IMR-90 (cell line): ENCODE measurements around the gene NRP2. TPM values are rescaled to one million over a fixed set of nuclear protein-coding genes. Genes with fewer than 3 reads are reported as not detected.

ENCODE experiments used
- ATAC-seq: fragments of 200-7000 bp; cut with Tn5 transposase; 2 replicates; pipeline ENCODE4 v1.9.1; 2020; ENCODE audit warnings: low read depth, mild to moderate bottlenecking, moderate library complexity
- BruUV-seq: library from RNA; stranded (reverse); fragments of 400-500 nt; replicated peaks from 2 replicates; lab custom pipeline; 2021; lab: Mats Ljungman, UMichigan
- CTCF ChIA-PET: fragments of 300-600 bp; formaldehyde crosslinking; extraction: SDS; loops from one replicate; lab custom pipeline; 2021; ENCODE audit warnings: antibody characterized with exemption; lab: Yijun Ruan, JAX
- POLR2A ChIA-PET: fragments of 300-600 bp; sonication (Branson Sonifier 250); formaldehyde crosslinking; loops from one replicate; lab custom pipeline; 2022; ENCODE audit warnings: antibody characterized with exemption; ENCODE audit not compliant: unreplicated experiment; lab: Charles Lee
- DNase-seq: peaks from one replicate; pipeline ENCODE4 v3.0.0; 2013
- H2AFZ ChIP-seq: replicated peaks from 2 replicates; pipeline ENCODE3; 2013; ENCODE audit warnings: low read length, mild to moderate bottlenecking; ENCODE audit not compliant: poor library complexity
- H2AK5ac ChIP-seq: 2 replicates; pipeline ENCODE4 v1.6.1; 2013; ENCODE audit warnings: low read depth, low read length, inconsistent platforms
- H2AK9ac ChIP-seq: replicated peaks from 2 replicates; pipeline ENCODE3; 2013; ENCODE audit warnings: mild to moderate bottlenecking, low read depth, low read length, moderate library complexity; ENCODE audit not compliant: poor library complexity
- H2BK120ac ChIP-seq: 2 replicates; pipeline ENCODE4 v1.6.1; 2013; ENCODE audit warnings: low read depth, low read length, inconsistent platforms
- H2BK15ac ChIP-seq: 3 replicates; pipeline ENCODE4 v1.6.1; 2013; ENCODE audit warnings: low read depth, low read length, inconsistent platforms
- H2BK20ac ChIP-seq: 2 replicates; pipeline ENCODE4 v1.6.1; 2013; ENCODE audit warnings: low read depth, mild to moderate bottlenecking, inconsistent platforms, low read length, moderate library complexity
- H2BK5ac ChIP-seq: 2 replicates; pipeline ENCODE4 v1.6.1; 2013; ENCODE audit warnings: mild to moderate bottlenecking, low read depth, low read length, inconsistent platforms; ENCODE audit not compliant: poor library complexity, severe bottlenecking
- H3K14ac ChIP-seq: replicated peaks from 2 replicates; pipeline ENCODE4 v1.6.1; 2013; ENCODE audit warnings: low read depth, low read length, inconsistent platforms
- H3K18ac ChIP-seq: 2 replicates; pipeline ENCODE4 v1.6.1; 2013; ENCODE audit warnings: low read depth, low read length, control low read depth
- H3K23ac ChIP-seq: 2 replicates; pipeline ENCODE4 v1.6.1; 2013; ENCODE audit warnings: low read depth, low read length, inconsistent platforms
- H3K27ac ChIP-seq: 2 replicates; pipeline ENCODE4 v1.5.1; 2013; ENCODE audit warnings: mild to moderate bottlenecking, control low read depth, low read length; ENCODE audit not compliant: insufficient read depth
- H3K27me3 ChIP-seq: 2 replicates; pipeline ENCODE4 v1.6.1; 2013; ENCODE audit warnings: low read length; ENCODE audit not compliant: control insufficient read depth, insufficient read depth
- H3K36me3 ChIP-seq: 2 replicates; pipeline ENCODE4 v1.6.1; 2013; ENCODE audit warnings: low read length, mixed read lengths; ENCODE audit not compliant: control insufficient read depth, insufficient read depth
- H3K4ac ChIP-seq: 2 replicates; pipeline ENCODE4 v1.6.1; 2013; ENCODE audit warnings: low read depth, low read length, inconsistent platforms
- H3K4me1 ChIP-seq: 2 replicates; pipeline ENCODE4 v1.6.1; 2013; ENCODE audit warnings: low read length, mixed read lengths; ENCODE audit not compliant: control insufficient read depth, insufficient read depth
- H3K4me2 ChIP-seq: 2 replicates; pipeline ENCODE4 v1.6.1; 2013; ENCODE audit warnings: low read depth, mild to moderate bottlenecking, control low read depth, low read length, moderate library complexity
- H3K4me3 ChIP-seq: 2 replicates; pipeline ENCODE4 v1.5.1; 2013; ENCODE audit warnings: low read depth, mild to moderate bottlenecking, control low read depth, low read length, moderate library complexity; ENCODE audit not compliant: insufficient read depth
- H3K56ac ChIP-seq: 2 replicates; pipeline ENCODE4 v1.6.1; 2013; ENCODE audit warnings: low read length, inconsistent platforms; ENCODE audit not compliant: insufficient read depth; ENCODE audit errors: extremely low read depth
- H3K79me1 ChIP-seq, 2 experiments: 2 replicates each; pipeline ENCODE4 v1.6.1; 2013; ENCODE audit warnings: low read length in 2 of 2, inconsistent platforms in 1 of 2, low read depth in 1 of 2
- H3K9ac ChIP-seq: 2 replicates; pipeline ENCODE4 v1.6.1; 2013; ENCODE audit warnings: low read depth, low read length, control low read depth
- H3K9me1 ChIP-seq: 2 replicates; pipeline ENCODE4 v1.6.1; 2013; ENCODE audit warnings: low read length, inconsistent platforms; ENCODE audit not compliant: insufficient read depth
- H3K9me3 ChIP-seq: 2 replicates; pipeline ENCODE4 v1.6.1; 2013; ENCODE audit warnings: low read length; ENCODE audit not compliant: control insufficient read depth, insufficient read depth
- H4K20me1 ChIP-seq: 2 replicates; pipeline ENCODE4 v1.6.1; 2013; ENCODE audit warnings: low read length, inconsistent platforms; ENCODE audit not compliant: insufficient read depth
- H4K5ac ChIP-seq: 2 replicates; pipeline ENCODE4 v1.6.1; 2013; ENCODE audit warnings: mild to moderate bottlenecking, low read depth, low read length, control low read depth
- H4K8ac ChIP-seq, 2 experiments: 2 replicates each; pipeline ENCODE4 v1.6.1; 2013; ENCODE audit warnings: low read depth in 2 of 2, low read length in 2 of 2, control low read depth in 1 of 2, inconsistent platforms in 1 of 2
- H4K91ac ChIP-seq: 2 replicates; pipeline ENCODE4 v1.6.1; 2013; ENCODE audit warnings: low read depth, low read length, inconsistent platforms; ENCODE audit not compliant: insufficient read depth
- BHLHE40 ChIP-seq: fragments of 150-350 bp; IDR thresholded peaks from 2 replicates; pipeline ENCODE4 v1.6.1; 2016; ENCODE audit warnings: mild to moderate bottlenecking, low read depth, low read length
- CEBPB ChIP-seq: IDR thresholded peaks from 2 replicates; pipeline ENCODE4 v1.6.1; 2012; ENCODE audit warnings: low read depth, low read length, improper control_type of control experiment
- CHD1 ChIP-seq: IDR thresholded peaks from 2 replicates; pipeline ENCODE4 v1.6.1; 2012; ENCODE audit warnings: low read depth, low read length, improper control_type of control experiment
- FOS ChIP-seq: fragments of 150-350 bp; IDR thresholded peaks from 2 replicates; pipeline ENCODE4 v1.6.1; 2016; ENCODE audit warnings: low read depth, low read length
- MAFK ChIP-seq: IDR thresholded peaks from 2 replicates; pipeline ENCODE4 v1.6.1; 2012; ENCODE audit warnings: low read depth, low read length, improper control_type of control experiment
- MAZ ChIP-seq: IDR thresholded peaks from 2 replicates; pipeline ENCODE4 v1.6.1; 2012; ENCODE audit warnings: low read depth, mild to moderate bottlenecking, low read length, improper control_type of control experiment, moderate library complexity, borderline replicate concordance
- MXI1 ChIP-seq: IDR thresholded peaks from 2 replicates; pipeline ENCODE4 v1.6.1; 2012; ENCODE audit warnings: low read depth, mild to moderate bottlenecking, low read length, moderate library complexity, borderline replicate concordance
- POLR2A ChIP-seq: IDR thresholded peaks from 2 replicates; pipeline ENCODE4 v1.6.1; 2012; ENCODE audit warnings: mild to moderate bottlenecking, low read depth, low read length
- RAD21 ChIP-seq: IDR thresholded peaks from 2 replicates; pipeline ENCODE4 v1.6.1; 2012; ENCODE audit warnings: low read length, improper control_type of control experiment
- RCOR1 ChIP-seq: IDR thresholded peaks from 2 replicates; pipeline ENCODE4 v1.6.1; 2012; ENCODE audit warnings: mild to moderate bottlenecking, low read length, improper control_type of control experiment; ENCODE audit not compliant: insufficient replicate concordance
- RFX5 ChIP-seq: IDR thresholded peaks from 2 replicates; pipeline ENCODE4 v1.8.0; 2012; ENCODE audit warnings: low read depth, mild to moderate bottlenecking, low read length, moderate library complexity
- SMC3 ChIP-seq: fragments of 150-350 bp; IDR thresholded peaks from 2 replicates; pipeline ENCODE4 v1.6.1; 2016; ENCODE audit warnings: low read depth, mild to moderate bottlenecking, antibody characterized with exemption, low read length, moderate library complexity
- WGBS, 2 experiments: methylation state at CpG; one replicate each; pipeline versions ENCODE4 v1.1.5 to v1.1.7; 2013; ENCODE audit warnings: missing lambda C conversion rate in 2 of 2; ENCODE audit not compliant: insufficient read length in 1 of 2; ENCODE audit errors: extremely low coverage in 2 of 2; 5-methylcytosine and 5-hydroxymethylcytosine counted together
- dilution Hi-C: fragments of 300-500 bp; cut with HindIII; formaldehyde crosslinking; loops from one replicate; pipeline ENCODE4 v1.14.3; 2018; ENCODE audit warnings: low sequenced_read_pairs; ENCODE audit not compliant: unreplicated experiment
- in situ Hi-C: fragments of 300-500 bp; cut with MboI; formaldehyde crosslinking; loops from 3 replicates; pipeline ENCODE4 v1.14.3; 2019; ENCODE audit warnings: low sequenced_read_pairs, inconsistent platforms, mixed read lengths
- intact Hi-C: fragments of 100-400 bp; cut with micrococcal nuclease; formaldehyde crosslinking; loops from 2 replicates; pipeline ENCODE4 v1.10.0; 2022
- polyA plus RNA-seq, 3 experiments: library from polyadenylated mRNA; depleted of rRNA; stranded (reverse); fragments of >200 nt; gene quantifications; 2 replicates each; pipeline ENCODE4 v1.2.3, GENCODE V29; 2012; ENCODE audit warnings: low replicate concordance in 1 of 3
- total RNA-seq: library from RNA; depleted of rRNA; stranded (reverse); fragments of >200 nt; gene quantifications from 2 replicates; pipeline ENCODE4 v1.2.3, GENCODE V29; 2012
- TF ChIP-seq, protein P1 (sequence below): conservative IDR thresholded peaks from 2 replicates; pipeline ENCODE4 v1.5.1; 2012; ENCODE audit warnings: mild to moderate bottlenecking, low read depth, low read length, improper control_type of control experiment
- TF ChIP-seq, protein P2 (sequence below): fragments of 150-350 bp; IDR thresholded peaks from 2 replicates; pipeline ENCODE4 v1.6.1; 2016; ENCODE audit warnings: low read depth, mild to moderate bottlenecking, low read length, moderate library complexity, borderline replicate concordance

Gene NRP2
- total and polyA plus RNA-seq, 2 of the 4 experiments (the other 2 are of a cell fraction): 46.4 to 51.3 TPM

DNA sequence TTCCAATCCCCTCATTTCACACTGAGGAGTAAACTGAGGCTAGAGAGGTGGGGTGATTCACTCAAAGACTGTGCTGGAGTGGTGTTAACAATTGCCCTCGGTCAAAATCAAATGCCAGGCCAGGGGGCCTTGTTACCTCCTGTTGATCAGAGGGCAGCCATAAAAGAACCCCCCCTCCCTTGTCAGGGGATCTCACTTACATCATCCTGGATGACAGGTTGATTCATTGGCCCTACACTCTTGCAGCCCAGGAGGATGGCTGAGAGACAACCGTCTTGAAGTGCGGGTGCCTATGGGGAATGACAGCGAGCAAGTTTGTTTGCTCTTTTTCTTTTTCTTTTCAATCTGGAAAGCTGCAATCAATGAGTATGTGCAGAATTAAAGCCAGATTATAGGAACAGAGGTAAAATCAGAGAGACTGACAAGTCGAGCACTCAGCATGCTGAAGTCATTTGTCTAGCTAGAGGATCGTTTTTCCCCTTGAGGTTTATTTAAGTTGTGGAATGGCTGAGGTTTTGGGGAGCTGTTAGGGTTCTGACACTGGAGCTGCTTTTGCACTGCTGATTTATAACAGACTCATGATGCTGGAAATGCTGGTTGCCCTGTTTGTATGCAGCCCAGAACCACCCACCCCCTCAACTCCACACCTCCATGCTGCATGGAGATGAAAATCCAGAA lies 26.4 kb upstream of the NRP2 start:
- POLR2A ChIA-PET: no interaction called here
- H2BK120ac ChIP-seq: peak overlapping the region; percentile 29
- H3K9ac ChIP-seq: no peak overlapping the region
- dilution Hi-C loops: no loop called here
- peak overlapping the region; percentile 9; the same call in 1 of the 2 replicates for H3K4ac ChIP-seq
- no peak for DNase-seq
- in situ Hi-C loops: no loop called here
- no peaks in the 10 kb centered on the region for H3K36me3 ChIP-seq
- H3K4me3 ChIP-seq: no peak overlapping the region
- no peaks in the 10 kb centered on the region for H3K27me3 ChIP-seq
- peak overlapping the region; percentile 51; the same call in 1 of the 3 replicates for H2BK15ac ChIP-seq
- H4K8ac ChIP-seq: peak overlapping the region in 1 of 2 experiments; percentile 10; a peak in 1 of 4 replicates
- no peaks in the 10 kb centered on the region; a peak in 1 of 4 replicates for H3K79me1 ChIP-seq
- H2AFZ ChIP-seq: no peak overlapping the region
- H2AK9ac ChIP-seq: no peak overlapping the region
- no peak overlapping the region for H4K5ac ChIP-seq
- H2BK20ac ChIP-seq: peak overlapping the region; percentile 44
- H3K23ac ChIP-seq: no peak overlapping the region; the same call in 1 of the 2 replicates
- CTCF ChIA-PET: no interaction called here
- no peak overlapping the region for H4K91ac ChIP-seq
- no TSS peak for BruUV-seq
- peaks cover 27% of the 10 kb centered on the region for H3K4me1 ChIP-seq
- peak overlapping the region; percentile 36; the same call in 1 of the 2 replicates for H3K18ac ChIP-seq
- no peak overlapping the region for H2BK5ac ChIP-seq
- no peaks in the 10 kb centered on the region for H3K9me3 ChIP-seq
- intact Hi-C loops: no loop called here
- peak overlapping the region; percentile 74 for H2AK5ac ChIP-seq
- TF ChIP-seq MAZ: no peak
- TF ChIP-seq RCOR1: no peak
- TF ChIP-seq RAD21: no peak
- TF ChIP-seq FOS: no peak
- TF ChIP-seq RFX5: no peak
- TF ChIP-seq, protein P1, sequence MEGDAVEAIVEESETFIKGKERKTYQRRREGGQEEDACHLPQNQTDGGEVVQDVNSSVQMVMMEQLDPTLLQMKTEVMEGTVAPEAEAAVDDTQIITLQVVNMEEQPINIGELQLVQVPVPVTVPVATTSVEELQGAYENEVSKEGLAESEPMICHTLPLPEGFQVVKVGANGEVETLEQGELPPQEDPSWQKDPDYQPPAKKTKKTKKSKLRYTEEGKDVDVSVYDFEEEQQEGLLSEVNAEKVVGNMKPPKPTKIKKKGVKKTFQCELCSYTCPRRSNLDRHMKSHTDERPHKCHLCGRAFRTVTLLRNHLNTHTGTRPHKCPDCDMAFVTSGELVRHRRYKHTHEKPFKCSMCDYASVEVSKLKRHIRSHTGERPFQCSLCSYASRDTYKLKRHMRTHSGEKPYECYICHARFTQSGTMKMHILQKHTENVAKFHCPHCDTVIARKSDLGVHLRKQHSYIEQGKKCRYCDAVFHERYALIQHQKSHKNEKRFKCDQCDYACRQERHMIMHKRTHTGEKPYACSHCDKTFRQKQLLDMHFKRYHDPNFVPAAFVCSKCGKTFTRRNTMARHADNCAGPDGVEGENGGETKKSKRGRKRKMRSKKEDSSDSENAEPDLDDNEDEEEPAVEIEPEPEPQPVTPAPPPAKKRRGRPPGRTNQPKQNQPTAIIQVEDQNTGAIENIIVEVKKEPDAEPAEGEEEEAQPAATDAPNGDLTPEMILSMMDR: no peak
- no peak for TF ChIP-seq MAFK
- no peak for TF ChIP-seq POLR2A
- TF ChIP-seq BHLHE40: no peak
- TF ChIP-seq CHD1: no peak
- TF ChIP-seq CEBPB: no peak
- TF ChIP-seq SMC3: no peak
- no peak for TF ChIP-seq MXI1
- TF ChIP-seq, protein P2, sequence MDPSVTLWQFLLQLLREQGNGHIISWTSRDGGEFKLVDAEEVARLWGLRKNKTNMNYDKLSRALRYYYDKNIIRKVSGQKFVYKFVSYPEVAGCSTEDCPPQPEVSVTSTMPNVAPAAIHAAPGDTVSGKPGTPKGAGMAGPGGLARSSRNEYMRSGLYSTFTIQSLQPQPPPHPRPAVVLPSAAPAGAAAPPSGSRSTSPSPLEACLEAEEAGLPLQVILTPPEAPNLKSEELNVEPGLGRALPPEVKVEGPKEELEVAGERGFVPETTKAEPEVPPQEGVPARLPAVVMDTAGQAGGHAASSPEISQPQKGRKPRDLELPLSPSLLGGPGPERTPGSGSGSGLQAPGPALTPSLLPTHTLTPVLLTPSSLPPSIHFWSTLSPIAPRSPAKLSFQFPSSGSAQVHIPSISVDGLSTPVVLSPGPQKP: no peak
- H3K27ac ChIP-seq: no peak overlapping the region
- ATAC-seq: no peak
- 100% methylated on average over 3 of the region's 6 CpGs; no CpG with 5 or more reads in 1 of the 2 experiments for WGBS, 2 experiments
- H4K20me1 ChIP-seq: no peaks in the 10 kb centered on the region
- H3K9me1 ChIP-seq: peaks cover 30% of the 10 kb centered on the region
- H3K56ac ChIP-seq: no peak overlapping the region
- peak overlapping the region; percentile 40; the same call in 1 of the 2 replicates for H3K14ac ChIP-seq
- no peak overlapping the region for H3K4me2 ChIP-seq
